Ishikawa (cell line): Measurements from ENCODE around the gene FGD5.

Experiments
- CEBPB ChIP-seq: IDR thresholded peaks from 2 replicates; pipeline ENCODE4 v1.6.1; 2012
- CREB1 ChIP-seq: IDR thresholded peaks from 2 replicates; pipeline ENCODE4 v1.6.1; 2012; ENCODE audit warnings: low read depth
- EGR1 ChIP-seq: IDR thresholded peaks from 2 replicates; pipeline ENCODE4 v1.6.1; 2012
- EP300 ChIP-seq: IDR thresholded peaks from 2 replicates; pipeline ENCODE4 v1.6.1; 2012; ENCODE audit warnings: borderline replicate concordance
- FOXM1 ChIP-seq: IDR thresholded peaks from 2 replicates; pipeline ENCODE4 v1.6.1; 2012; ENCODE audit warnings: low read depth, borderline replicate concordance
- MAX ChIP-seq: IDR thresholded peaks from 2 replicates; pipeline ENCODE4 v1.6.1; 2012
- NFIC ChIP-seq: IDR thresholded peaks from 2 replicates; pipeline ENCODE4 v1.6.1; 2012
- RAD21 ChIP-seq: IDR thresholded peaks from 2 replicates; pipeline ENCODE4 v1.6.1; 2012; ENCODE audit warnings: low read depth
- REST ChIP-seq: IDR thresholded peaks from 2 replicates; pipeline ENCODE4 v1.6.1; 2012; ENCODE audit warnings: low read depth, mild to moderate bottlenecking
- TAF1 ChIP-seq: IDR thresholded peaks from 2 replicates; pipeline ENCODE4 v1.6.1; 2012; ENCODE audit warnings: low read depth, mild to moderate bottlenecking
- TCF12 ChIP-seq: IDR thresholded peaks from 2 replicates; pipeline ENCODE4 v1.6.1; 2012; ENCODE audit warnings: low read depth
- TEAD4 ChIP-seq: IDR thresholded peaks from 2 replicates; pipeline ENCODE4 v1.6.1; 2012
- USF1 ChIP-seq: IDR thresholded peaks from 2 replicates; pipeline ENCODE4 v1.6.1; 2012
- ZBTB7A ChIP-seq: IDR thresholded peaks from 2 replicates; pipeline ENCODE4 v1.6.1; 2012; ENCODE audit warnings: low read depth

FGD5 gene

GRCh38 chr3:14808502-14809266 lies 10.1 kb upstream of the FGD5 start:
- TF ChIP-seq ZBTB7A, result no peak
- TF ChIP-seq MAX, result no peak
- no peak for TF ChIP-seq TEAD4
- no peak for TF ChIP-seq REST
- TF ChIP-seq CREB1, result no peak
- TF ChIP-seq TCF12, result no peak
- TF ChIP-seq NFIC, result no peak
- no peak for TF ChIP-seq CEBPB

GRCh38 chr3:14810070-14810791 lies 8.5 kb upstream of the FGD5 start:
- no peak for TF ChIP-seq REST

- no peak for TF ChIP-seq RAD21
- no peak for TF ChIP-seq EGR1
- no peak for TF ChIP-seq REST
These were observed 7.7 kb upstream of the FGD5 start for GRCh38 chr3:14810801-14811661.

- no peak for TF ChIP-seq EGR1
- TF ChIP-seq USF1, result no peak
- no peak for TF ChIP-seq FOXM1
- no peak for TF ChIP-seq CREB1
- no peak for TF ChIP-seq NFIC
- TF ChIP-seq TEAD4, result no peak
- TF ChIP-seq TCF12, result no peak
These were observed 7.1 kb upstream of the FGD5 start for GRCh38 chr3:14811684-14812083.

GRCh38 chr3:14812196-14812790 lies 6.5 kb upstream of the FGD5 start:
- TF ChIP-seq EP300 (no peak), TEAD4 (no peak), FOXM1 (no peak), NFIC (no peak), TAF1 (no peak), CEBPB (no peak), ZBTB7A (no peak), RAD21 (no peak), TCF12 (no peak), REST (no peak), EGR1 (no peak), CREB1 (no peak)
